Fibroblast of lung (primary cell): ENCODE measurements around the gene METTL26. TPM values are rescaled to one million over a fixed set of nuclear protein-coding genes. Genes with fewer than 3 reads are reported as not detected.

Source experiments
- DNase-seq, 2 donors: peaks; one replicate each; pipeline versions ENCODE4 v3.0.0 to v3.0.0-alpha.2; 2010; ENCODE audit warnings: low read depth in 2 of 2
- H2AFZ ChIP-seq: 2 replicates; pipeline ENCODE4 v1.5.1; 2012; ENCODE audit warnings: low read length, control low read depth, inconsistent platforms
- H3K27ac ChIP-seq: 2 replicates; pipeline ENCODE4 v1.5.1; 2011; ENCODE audit warnings: low read length, control low read depth; ENCODE audit not compliant: insufficient read depth
- H3K27me3 ChIP-seq: 2 replicates; pipeline ENCODE4 v1.5.1; 2011; ENCODE audit warnings: mild to moderate bottlenecking, low read length; ENCODE audit not compliant: control insufficient read depth, insufficient read depth
- H3K36me3 ChIP-seq: 2 replicates; pipeline ENCODE4 v1.5.1; 2011; ENCODE audit warnings: low read length; ENCODE audit not compliant: control insufficient read depth, insufficient read depth
- H3K4me1 ChIP-seq: 2 replicates; pipeline ENCODE4 v1.5.1; 2011; ENCODE audit warnings: low read length; ENCODE audit not compliant: control insufficient read depth, insufficient read depth; ENCODE audit errors: extremely low read depth
- H3K4me2 ChIP-seq: 2 replicates; pipeline ENCODE4 v1.5.1; 2011; ENCODE audit warnings: low read length, control low read depth; ENCODE audit not compliant: insufficient read depth; ENCODE audit errors: extremely low read depth
- H3K4me3 ChIP-seq, 4 experiments: fragments of 200-600 bp in 1 of 4; sonication (generic) in 1 of 4; replicated peaks in 1 of 4; 2 replicates each; pipeline ENCODE4 v1.5.1; 2011 to 2016; ENCODE audit warnings: low read length in 4 of 4, low read depth in 3 of 4, mild to moderate bottlenecking in 3 of 4, control low read depth in 2 of 4, inconsistent platforms in 1 of 4, mixed read lengths in 1 of 4; ENCODE audit not compliant: insufficient read depth in 1 of 4; ENCODE audit errors: control extremely low read depth in 1 of 4
- H3K79me2 ChIP-seq: 2 replicates; pipeline ENCODE4 v1.5.1; 2012; ENCODE audit warnings: mild to moderate bottlenecking, low read length, inconsistent platforms; ENCODE audit not compliant: control insufficient read depth, insufficient read depth
- H3K9ac ChIP-seq: 2 replicates; pipeline ENCODE4 v1.5.1; 2011; ENCODE audit warnings: mild to moderate bottlenecking, low read length, control low read depth; ENCODE audit not compliant: insufficient read depth
- H3K9me3 ChIP-seq: 2 replicates; pipeline ENCODE4 v1.5.1; 2012; ENCODE audit warnings: low read depth, low read length; ENCODE audit not compliant: control insufficient read depth, insufficient read depth
- H4K20me1 ChIP-seq: 2 replicates; pipeline ENCODE4 v1.5.1; 2011; ENCODE audit warnings: low read length; ENCODE audit not compliant: control insufficient read depth, insufficient read depth; ENCODE audit errors: extremely low read depth
- EZH2 ChIP-seq: IDR thresholded peaks from 2 replicates; pipeline ENCODE4 v1.5.1; 2012; ENCODE audit warnings: low read length, control low read depth, mild to moderate bottlenecking; ENCODE audit errors: missing control alignments
- polyA plus RNA-seq, 2 donors: library from polyadenylated mRNA; depleted of rRNA in 1 of 2; stranded (reverse) in 1 of 2; unstranded in 1 of 2; fragments of >200 nt; gene quantifications; 2 replicates each; pipeline ENCODE4 v1.2.1, GENCODE V29; 2011 to 2012; ENCODE audit warnings: missing spikeins in 1 of 2
- total RNA-seq: library from RNA; depleted of rRNA; stranded (reverse); fragments of >200 nt; gene quantifications from 2 replicates; pipeline ENCODE4 v1.2.1, GENCODE V29; 2014
- TF ChIP-seq, protein P1 (sequence below), 2 donors: IDR thresholded peaks in 1 of 2; conservative IDR thresholded peaks in 1 of 2; 1 replicate in 1 of 2; 2 replicates in 1 of 2; pipeline ENCODE4 v1.5.1; 2011 to 2012; ENCODE audit warnings: low read length in 2 of 2, control low read depth in 1 of 2, inconsistent platforms in 1 of 2, low read depth in 1 of 2, mild to moderate bottlenecking in 1 of 2

The METTL26 gene
- total and polyA plus RNA-seq, 2 donors (not counting 1 experiment from before 2014, with no cell fraction given) = 39.2 to 71.7 TPM

- Histone ChIP-seq H3K4me3 (no peak overlapping the region), H3K4me1 (peaks cover 16% of the 10 kb centered on the region), H3K27me3 (no peaks in the 10 kb centered on the region), H3K9ac (no peak overlapping the region), H3K9me3 (no peaks in the 10 kb centered on the region), H4K20me1 (no peaks in the 10 kb centered on the region), H3K36me3 (peaks cover 16% of the 10 kb centered on the region), H3K79me2 (peaks cover 19% of the 10 kb centered on the region), H2AFZ (no peak overlapping the region), H3K4me2 (no peak overlapping the region), H3K27ac (no peak overlapping the region)
- no peak for TF ChIP-seq EZH2
- TF ChIP-seq, protein P1, sequence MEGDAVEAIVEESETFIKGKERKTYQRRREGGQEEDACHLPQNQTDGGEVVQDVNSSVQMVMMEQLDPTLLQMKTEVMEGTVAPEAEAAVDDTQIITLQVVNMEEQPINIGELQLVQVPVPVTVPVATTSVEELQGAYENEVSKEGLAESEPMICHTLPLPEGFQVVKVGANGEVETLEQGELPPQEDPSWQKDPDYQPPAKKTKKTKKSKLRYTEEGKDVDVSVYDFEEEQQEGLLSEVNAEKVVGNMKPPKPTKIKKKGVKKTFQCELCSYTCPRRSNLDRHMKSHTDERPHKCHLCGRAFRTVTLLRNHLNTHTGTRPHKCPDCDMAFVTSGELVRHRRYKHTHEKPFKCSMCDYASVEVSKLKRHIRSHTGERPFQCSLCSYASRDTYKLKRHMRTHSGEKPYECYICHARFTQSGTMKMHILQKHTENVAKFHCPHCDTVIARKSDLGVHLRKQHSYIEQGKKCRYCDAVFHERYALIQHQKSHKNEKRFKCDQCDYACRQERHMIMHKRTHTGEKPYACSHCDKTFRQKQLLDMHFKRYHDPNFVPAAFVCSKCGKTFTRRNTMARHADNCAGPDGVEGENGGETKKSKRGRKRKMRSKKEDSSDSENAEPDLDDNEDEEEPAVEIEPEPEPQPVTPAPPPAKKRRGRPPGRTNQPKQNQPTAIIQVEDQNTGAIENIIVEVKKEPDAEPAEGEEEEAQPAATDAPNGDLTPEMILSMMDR (conservative IDR thresholded peaks at IDR 0.05 in 1 of 2, IDR thresholded peaks at IDR 0.05 in 1 of 2; ENCODE audit: low read depth in 1 of 2, low read length in 2 of 2) = no peak
- DNase-seq = no peak
Measured at GRCh38 chr16:677316-678190, 41.4 kb upstream of the METTL26 start.

- Histone ChIP-seq H3K4me2 (no peak overlapping the region), H3K9ac (no peak overlapping the region), H3K27ac (no peak overlapping the region), H2AFZ (no peak overlapping the region), H4K20me1 (no peaks in the 10 kb centered on the region), H3K36me3 (peaks cover 16% of the 10 kb centered on the region), H3K4me3 (no peak overlapping the region), H3K27me3 (no peaks in the 10 kb centered on the region), H3K9me3 (no peaks in the 10 kb centered on the region), H3K79me2 (peaks cover 13% of the 10 kb centered on the region), H3K4me1 (peaks cover 14% of the 10 kb centered on the region)
- no peak for DNase-seq
- TF ChIP-seq, protein P1 (conservative IDR thresholded peaks at IDR 0.05 in 1 of 2, IDR thresholded peaks at IDR 0.05 in 1 of 2; ENCODE audit: low read depth in 1 of 2, low read length in 2 of 2) = no peak
- no peak for TF ChIP-seq EZH2
Measured at GRCh38 chr16:676913-677312, 40.8 kb upstream of the METTL26 start.

GRCh38 chr16:676565-676902, 40.4 kb upstream of the METTL26 start:
- no peak for DNase-seq
- H3K27me3 ChIP-seq = no peaks in the 10 kb centered on the region
- no peak overlapping the region for H3K9ac ChIP-seq
- H3K36me3 ChIP-seq = peaks cover 16% of the 10 kb centered on the region
- TF ChIP-seq EZH2 = no peak
- TF ChIP-seq, protein P1 (conservative IDR thresholded peaks at IDR 0.05 in 1 of 2, IDR thresholded peaks at IDR 0.05 in 1 of 2; ENCODE audit: low read depth in 1 of 2, low read length in 2 of 2) = no peak
- H3K79me2 ChIP-seq = peaks cover 9% of the 10 kb centered on the region
- peaks cover 10% of the 10 kb centered on the region for H3K4me1 ChIP-seq
- no peak overlapping the region for H3K4me3 ChIP-seq
- H2AFZ ChIP-seq = no peak overlapping the region
- H4K20me1 ChIP-seq = no peaks in the 10 kb centered on the region
- H3K4me2 ChIP-seq = no peak overlapping the region
- no peaks in the 10 kb centered on the region for H3K9me3 ChIP-seq
- no peak overlapping the region for H3K27ac ChIP-seq
